WTC11 (cell line): Measurements from ENCODE around the gene USP10. TPM values are rescaled to one million over a fixed set of nuclear protein-coding genes. Genes with fewer than 3 reads are reported as not detected.

Source experiments
- ATAC-seq: fragments of 200-7000 bp; cut with Tn5 transposase; 2 replicates; pipeline ENCODE4 v1.10.0; 2021; ENCODE audit warnings: mild to moderate bottlenecking, moderate library complexity
- CTCF ChIA-PET: fragments of 300-600 bp; sonication (Branson Sonifier 250); formaldehyde crosslinking; loops from one replicate; lab custom pipeline; 2021; ENCODE audit warnings: antibody characterized with exemption; lab: Charles Lee
- POLR2A ChIA-PET: fragments of 350-600 bp; sonication (Branson Sonifier 250); formaldehyde crosslinking; loops from one replicate; lab custom pipeline; 2021; ENCODE audit warnings: antibody characterized with exemption; lab: Charles Lee
- DNase-seq: peaks from one replicate; pipeline ENCODE4 v3.0.0; 2021; ENCODE audit warnings: low spot score
- H3K27ac Mint-ChIP-seq: 2 replicates; pipeline ENCODE4 v1.8.0; 2021; ENCODE audit warnings: mixed read lengths
- H3K27me3 Mint-ChIP-seq: 2 replicates; pipeline ENCODE4 v1.8.0; 2021; ENCODE audit warnings: low read depth, mild to moderate bottlenecking, moderate library complexity, mixed read lengths
- H3K36me3 Mint-ChIP-seq: 2 replicates; pipeline ENCODE4 v1.8.0; 2021; ENCODE audit warnings: mixed read lengths
- H3K4me1 Mint-ChIP-seq: 2 replicates; pipeline ENCODE4 v1.8.0; 2022; ENCODE audit warnings: mixed read lengths
- H3K4me3 Mint-ChIP-seq: 2 replicates; pipeline ENCODE4 v1.8.0; 2021; ENCODE audit warnings: mild to moderate bottlenecking, moderate library complexity, mixed read lengths
- H3K9me3 Mint-ChIP-seq: 2 replicates; pipeline ENCODE4 v1.8.0; 2021; ENCODE audit warnings: mixed read lengths
- ETV6 ChIP-seq: sonication (generic); formaldehyde crosslinking; IDR thresholded peaks from 2 replicates; pipeline ENCODE4 v1.8.1; 2022; ENCODE audit warnings: mild to moderate bottlenecking, missing genetic modification reagents
- HMGXB4 ChIP-seq: sonication (generic); formaldehyde crosslinking; IDR thresholded peaks from 2 replicates; pipeline ENCODE4 v1.8.1; 2023; ENCODE audit warnings: mild to moderate bottlenecking, moderate library complexity, missing genetic modification reagents
- MYBL2 ChIP-seq: sonication (generic); formaldehyde crosslinking; IDR thresholded peaks from 2 replicates; pipeline ENCODE4 v1.8.1; 2023; ENCODE audit warnings: mild to moderate bottlenecking, moderate library complexity, missing genetic modification reagents
- SMAD4 ChIP-seq: sonication (generic); formaldehyde crosslinking; IDR thresholded peaks from 2 replicates; pipeline ENCODE4 v1.8.0; 2022; ENCODE audit warnings: mild to moderate bottlenecking, missing genetic modification reagents
- STAT6 ChIP-seq: sonication (generic); formaldehyde crosslinking; conservative IDR thresholded peaks from 2 replicates; pipeline ENCODE4 v1.8.1; 2023; ENCODE audit warnings: mild to moderate bottlenecking, low read depth, missing genetic modification reagents, moderate library complexity
- TP53 ChIP-seq: sonication (generic); formaldehyde crosslinking; IDR thresholded peaks from 2 replicates; pipeline ENCODE4 v1.8.1; 2023; ENCODE audit warnings: mild to moderate bottlenecking, missing genetic modification reagents
- USF2 ChIP-seq: sonication (generic); formaldehyde crosslinking; IDR thresholded peaks from 2 replicates; pipeline ENCODE4 v1.8.1; 2023; ENCODE audit warnings: mild to moderate bottlenecking, missing genetic modification reagents, moderate library complexity
- ZNF232 ChIP-seq: sonication (generic); formaldehyde crosslinking; IDR thresholded peaks from 2 replicates; pipeline ENCODE4 v1.8.0; 2022; ENCODE audit warnings: mild to moderate bottlenecking, missing genetic modification reagents
- ZNF281 ChIP-seq: sonication (generic); formaldehyde crosslinking; IDR thresholded peaks from 2 replicates; pipeline ENCODE4 v1.8.0; 2023; ENCODE audit warnings: mild to moderate bottlenecking, missing genetic modification reagents
- ZNF532 ChIP-seq: fragments of 250-450 bp; sonication (Bioruptor Pico); IDR thresholded peaks from 2 replicates; pipeline ENCODE4 v1.9.0; 2021; ENCODE audit warnings: mild to moderate bottlenecking, borderline replicate concordance
- total RNA-seq: library from RNA; stranded (reverse); gene quantifications from 3 replicates; pipeline ENCODE4 v1.2.3, GENCODE V29; 2021
- TF ChIP-seq, protein P1 (sequence below): fragments of 200-600 bp; IDR thresholded peaks from 2 replicates; pipeline ENCODE4 v1.8.0; 2022; ENCODE audit warnings: antibody characterized with exemption
- TF ChIP-seq, protein P2 (sequence below): sonication (generic); formaldehyde crosslinking; IDR thresholded peaks from 2 replicates; pipeline ENCODE4 v1.8.0; 2023; ENCODE audit warnings: missing genetic modification reagents, mild to moderate bottlenecking, borderline replicate concordance

USP10 gene
- total RNA-seq, 1 experiment from 2014 or later, result 138 TPM

- TF ChIP-seq, protein P1, sequence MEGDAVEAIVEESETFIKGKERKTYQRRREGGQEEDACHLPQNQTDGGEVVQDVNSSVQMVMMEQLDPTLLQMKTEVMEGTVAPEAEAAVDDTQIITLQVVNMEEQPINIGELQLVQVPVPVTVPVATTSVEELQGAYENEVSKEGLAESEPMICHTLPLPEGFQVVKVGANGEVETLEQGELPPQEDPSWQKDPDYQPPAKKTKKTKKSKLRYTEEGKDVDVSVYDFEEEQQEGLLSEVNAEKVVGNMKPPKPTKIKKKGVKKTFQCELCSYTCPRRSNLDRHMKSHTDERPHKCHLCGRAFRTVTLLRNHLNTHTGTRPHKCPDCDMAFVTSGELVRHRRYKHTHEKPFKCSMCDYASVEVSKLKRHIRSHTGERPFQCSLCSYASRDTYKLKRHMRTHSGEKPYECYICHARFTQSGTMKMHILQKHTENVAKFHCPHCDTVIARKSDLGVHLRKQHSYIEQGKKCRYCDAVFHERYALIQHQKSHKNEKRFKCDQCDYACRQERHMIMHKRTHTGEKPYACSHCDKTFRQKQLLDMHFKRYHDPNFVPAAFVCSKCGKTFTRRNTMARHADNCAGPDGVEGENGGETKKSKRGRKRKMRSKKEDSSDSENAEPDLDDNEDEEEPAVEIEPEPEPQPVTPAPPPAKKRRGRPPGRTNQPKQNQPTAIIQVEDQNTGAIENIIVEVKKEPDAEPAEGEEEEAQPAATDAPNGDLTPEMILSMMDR, result no peak
- TF ChIP-seq ETV6 (CRISPR knock-in tag), result no peak
Measured at GRCh38 chr16:84808826-84809225, 109.0 kb downstream of the USP10 start (continued).

DNA sequence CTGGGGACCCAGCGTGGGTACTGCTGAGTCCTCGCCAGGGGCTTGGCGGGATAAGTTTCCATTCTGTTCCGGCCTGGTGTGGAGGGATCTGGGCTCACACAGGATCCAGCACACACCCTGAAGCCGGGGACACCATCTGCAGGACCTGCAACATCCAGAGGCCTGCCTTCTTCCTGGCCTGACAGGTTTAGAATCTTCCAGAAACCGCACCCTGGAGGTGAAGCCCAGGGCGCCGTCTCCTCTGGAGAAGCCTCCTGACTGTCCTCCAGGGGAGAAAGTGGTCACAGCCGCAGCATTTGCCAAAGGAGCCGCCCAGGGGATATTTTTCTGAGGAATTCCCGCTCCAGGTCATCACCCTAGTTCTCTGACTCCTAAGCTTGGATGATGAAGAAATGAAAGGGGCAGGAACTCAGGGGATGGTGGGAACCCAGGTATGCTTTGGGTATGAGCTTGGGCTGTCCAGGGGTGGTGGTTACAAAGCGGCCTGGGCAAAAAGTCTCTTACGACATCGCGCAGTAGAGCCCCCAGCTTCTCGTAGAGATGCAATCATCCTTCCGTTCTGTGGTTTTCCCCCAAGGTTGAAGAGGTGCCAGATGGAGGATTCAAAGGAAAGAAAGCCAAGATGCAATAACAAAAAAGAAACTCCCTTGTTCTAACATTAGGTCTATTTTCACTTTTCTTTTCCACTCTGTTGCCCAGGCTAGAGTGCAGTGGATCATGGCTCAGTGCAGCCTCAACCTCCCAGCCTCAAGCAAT is 110.9 kb downstream of the USP10 start:
- Mint-ChIP-seq H3K27ac (no peak overlapping the region), H3K27me3 (peaks cover 6% of the 10 kb centered on the region), H3K4me1 (no peaks in the 10 kb centered on the region), H3K36me3 (no peaks in the 10 kb centered on the region), H3K4me3 (no peak overlapping the region), H3K9me3 (peaks cover 12% of the 10 kb centered on the region)
- ATAC-seq (no peak), DNase-seq (no peak)
- CTCF ChIA-PET, result no interaction called here
- POLR2A ChIA-PET, result no interaction called here
- TF ChIP-seq USF2 (CRISPR knock-in tag), result no peak
- TF ChIP-seq STAT6 (CRISPR knock-in tag), result no peak
- no peak for TF ChIP-seq TP53
- no peak for TF ChIP-seq ZNF532 (CRISPR knock-in tag)
- no peak for TF ChIP-seq ZNF232 (CRISPR knock-in tag)
- TF ChIP-seq, protein P2, sequence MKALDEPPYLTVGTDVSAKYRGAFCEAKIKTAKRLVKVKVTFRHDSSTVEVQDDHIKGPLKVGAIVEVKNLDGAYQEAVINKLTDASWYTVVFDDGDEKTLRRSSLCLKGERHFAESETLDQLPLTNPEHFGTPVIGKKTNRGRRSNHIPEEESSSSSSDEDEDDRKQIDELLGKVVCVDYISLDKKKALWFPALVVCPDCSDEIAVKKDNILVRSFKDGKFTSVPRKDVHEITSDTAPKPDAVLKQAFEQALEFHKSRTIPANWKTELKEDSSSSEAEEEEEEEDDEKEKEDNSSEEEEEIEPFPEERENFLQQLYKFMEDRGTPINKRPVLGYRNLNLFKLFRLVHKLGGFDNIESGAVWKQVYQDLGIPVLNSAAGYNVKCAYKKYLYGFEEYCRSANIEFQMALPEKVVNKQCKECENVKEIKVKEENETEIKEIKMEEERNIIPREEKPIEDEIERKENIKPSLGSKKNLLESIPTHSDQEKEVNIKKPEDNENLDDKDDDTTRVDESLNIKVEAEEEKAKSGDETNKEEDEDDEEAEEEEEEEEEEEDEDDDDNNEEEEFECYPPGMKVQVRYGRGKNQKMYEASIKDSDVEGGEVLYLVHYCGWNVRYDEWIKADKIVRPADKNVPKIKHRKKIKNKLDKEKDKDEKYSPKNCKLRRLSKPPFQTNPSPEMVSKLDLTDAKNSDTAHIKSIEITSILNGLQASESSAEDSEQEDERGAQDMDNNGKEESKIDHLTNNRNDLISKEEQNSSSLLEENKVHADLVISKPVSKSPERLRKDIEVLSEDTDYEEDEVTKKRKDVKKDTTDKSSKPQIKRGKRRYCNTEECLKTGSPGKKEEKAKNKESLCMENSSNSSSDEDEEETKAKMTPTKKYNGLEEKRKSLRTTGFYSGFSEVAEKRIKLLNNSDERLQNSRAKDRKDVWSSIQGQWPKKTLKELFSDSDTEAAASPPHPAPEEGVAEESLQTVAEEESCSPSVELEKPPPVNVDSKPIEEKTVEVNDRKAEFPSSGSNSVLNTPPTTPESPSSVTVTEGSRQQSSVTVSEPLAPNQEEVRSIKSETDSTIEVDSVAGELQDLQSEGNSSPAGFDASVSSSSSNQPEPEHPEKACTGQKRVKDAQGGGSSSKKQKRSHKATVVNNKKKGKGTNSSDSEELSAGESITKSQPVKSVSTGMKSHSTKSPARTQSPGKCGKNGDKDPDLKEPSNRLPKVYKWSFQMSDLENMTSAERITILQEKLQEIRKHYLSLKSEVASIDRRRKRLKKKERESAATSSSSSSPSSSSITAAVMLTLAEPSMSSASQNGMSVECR (CRISPR knock-in tag), result no peak
- TF ChIP-seq MYBL2 (CRISPR knock-in tag), result no peak
- TF ChIP-seq ZNF281, result no peak
- no peak for TF ChIP-seq SMAD4
- no peak for TF ChIP-seq HMGXB4 (CRISPR knock-in tag)
- TF ChIP-seq, protein P1, result no peak
